ENCODE measurements around the gene VAV3.

Gene VAV3

DNA sequence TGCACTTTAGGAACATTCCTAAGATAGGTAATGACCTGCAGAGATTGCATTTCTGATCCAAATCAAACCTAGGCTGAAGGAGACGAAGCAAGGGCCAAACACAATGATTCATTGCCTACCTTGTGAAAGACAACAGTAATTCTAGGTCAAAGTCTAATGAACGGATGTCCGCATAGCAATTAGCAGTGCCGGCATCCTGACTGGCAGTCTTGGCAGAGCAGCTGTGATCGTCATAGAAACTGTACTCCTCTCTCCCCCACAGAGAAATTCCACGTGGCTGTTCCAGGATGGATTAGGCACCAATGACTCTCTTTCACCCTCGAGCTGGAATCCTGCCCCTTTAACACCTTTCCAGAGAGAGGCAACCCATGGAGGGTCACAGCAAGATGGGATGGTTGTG lies 28.9 kb upstream of the VAV3 start:
- WGBS, 2 experiments (ENCODE audit: insufficient coverage in 2 of 2) = 73 to 81% methylated on average over 3 to 6 of the region's 7 CpGs
- H3K4me1 ChIP-seq (ENCODE audit: control insufficient read depth, insufficient read depth, low read length, poor library complexity, severe bottlenecking) = peaks cover 9% of the 10 kb centered on the region
- no peak overlapping the region for H3K4me3 ChIP-seq (ENCODE audit: extremely low read depth, insufficient read depth, low read length, poor library complexity, severe bottlenecking)
- no peaks in the 10 kb centered on the region for H3K36me3 ChIP-seq (ENCODE audit: control insufficient read depth, insufficient read depth, low read length)
- no peak overlapping the region for H3K27ac ChIP-seq (ENCODE audit: low read depth, low read length, severe bottlenecking)
- no peaks in the 10 kb centered on the region for H3K9me3 ChIP-seq (ENCODE audit: control insufficient read depth, low read length)

GRCh38 chr1:107992347-107992746 lies 27.4 kb upstream of the VAV3 start:
- no peaks in the 10 kb centered on the region for H3K36me3 ChIP-seq (ENCODE audit: control insufficient read depth, insufficient read depth, low read length)
- WGBS, 2 experiments (ENCODE audit: insufficient coverage in 2 of 2) = 89 to 100% methylated on average over 2 to 3 of the region's 3 CpGs
- no peaks in the 10 kb centered on the region for H3K9me3 ChIP-seq (ENCODE audit: control insufficient read depth, low read length)
- H3K27ac ChIP-seq (ENCODE audit: low read depth, low read length, severe bottlenecking) = no peak overlapping the region
- H3K4me1 ChIP-seq (ENCODE audit: control insufficient read depth, insufficient read depth, low read length, poor library complexity, severe bottlenecking) = peaks cover 9% of the 10 kb centered on the region
- no peak overlapping the region for H3K4me3 ChIP-seq (ENCODE audit: extremely low read depth, insufficient read depth, low read length, poor library complexity, severe bottlenecking)

- no peaks in the 10 kb centered on the region for H3K36me3 ChIP-seq (ENCODE audit: control insufficient read depth, insufficient read depth, low read length)
- H3K27ac ChIP-seq (ENCODE audit: low read depth, low read length, severe bottlenecking) = no peak overlapping the region
- no peaks in the 10 kb centered on the region for H3K9me3 ChIP-seq (ENCODE audit: control insufficient read depth, low read length)
- H3K4me1 ChIP-seq (ENCODE audit: control insufficient read depth, insufficient read depth, low read length, poor library complexity, severe bottlenecking) = peaks cover 9% of the 10 kb centered on the region
- no peak overlapping the region for H3K4me3 ChIP-seq (ENCODE audit: extremely low read depth, insufficient read depth, low read length, poor library complexity, severe bottlenecking)
- WGBS, 2 experiments (ENCODE audit: insufficient coverage in 2 of 2) = 96 to 100% methylated on average over 5 to 7 of the region's 8 CpGs
These were observed 26.5 kb upstream of the VAV3 start for GRCh38 chr1:107991371-107992066.

GRCh38 chr1:107990606-107991005 lies 25.6 kb upstream of the VAV3 start:
- Histone ChIP-seq H3K36me3 (ENCODE audit: control insufficient read depth, insufficient read depth, low read length) (no peaks in the 10 kb centered on the region), H3K4me3 (ENCODE audit: extremely low read depth, insufficient read depth, low read length, poor library complexity, severe bottlenecking) (no peak overlapping the region), H3K4me1 (ENCODE audit: control insufficient read depth, insufficient read depth, low read length, poor library complexity, severe bottlenecking) (peaks cover 9% of the 10 kb centered on the region), H3K9me3 (ENCODE audit: control insufficient read depth, low read length) (no peaks in the 10 kb centered on the region), H3K27ac (ENCODE audit: low read depth, low read length, severe bottlenecking) (no peak overlapping the region)
- 92 to 100% methylated on average over 4 to 5 of the region's 5 CpGs for WGBS, 2 experiments (ENCODE audit: insufficient coverage in 2 of 2)

DNA sequence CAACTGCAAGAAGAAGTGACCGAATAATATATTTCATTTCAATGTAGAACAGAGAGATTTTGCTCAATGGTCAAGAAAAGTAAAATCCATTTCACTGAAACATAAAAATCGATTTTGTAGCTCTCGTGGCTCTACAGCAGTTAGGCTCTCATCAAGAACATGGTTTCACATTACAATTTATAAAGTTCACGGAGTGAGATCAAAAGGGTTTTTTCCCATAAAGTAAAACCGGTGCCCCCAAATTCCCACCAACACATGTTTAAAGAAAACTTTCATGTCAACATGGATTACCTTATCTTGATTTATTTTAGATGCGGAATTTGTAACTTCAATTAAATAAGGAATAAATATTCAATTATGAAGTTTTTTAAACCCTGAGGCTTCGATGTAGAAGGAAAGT lies 16.3 kb upstream of the VAV3 start:
- H3K4me3 ChIP-seq (ENCODE audit: extremely low read depth, insufficient read depth, low read length, poor library complexity, severe bottlenecking) = no peak overlapping the region
- WGBS, 2 experiments (ENCODE audit: insufficient coverage in 2 of 2) = 100% methylated on average over 1 of the region's 7 CpGs
- no peaks in the 10 kb centered on the region for H3K9me3 ChIP-seq (ENCODE audit: control insufficient read depth, low read length)
- no peak overlapping the region for H3K27ac ChIP-seq (ENCODE audit: low read depth, low read length, severe bottlenecking)
- no peaks in the 10 kb centered on the region for H3K36me3 ChIP-seq (ENCODE audit: control insufficient read depth, insufficient read depth, low read length)
- no peaks in the 10 kb centered on the region for H3K4me1 ChIP-seq (ENCODE audit: control insufficient read depth, insufficient read depth, low read length, poor library complexity, severe bottlenecking)

DNA sequence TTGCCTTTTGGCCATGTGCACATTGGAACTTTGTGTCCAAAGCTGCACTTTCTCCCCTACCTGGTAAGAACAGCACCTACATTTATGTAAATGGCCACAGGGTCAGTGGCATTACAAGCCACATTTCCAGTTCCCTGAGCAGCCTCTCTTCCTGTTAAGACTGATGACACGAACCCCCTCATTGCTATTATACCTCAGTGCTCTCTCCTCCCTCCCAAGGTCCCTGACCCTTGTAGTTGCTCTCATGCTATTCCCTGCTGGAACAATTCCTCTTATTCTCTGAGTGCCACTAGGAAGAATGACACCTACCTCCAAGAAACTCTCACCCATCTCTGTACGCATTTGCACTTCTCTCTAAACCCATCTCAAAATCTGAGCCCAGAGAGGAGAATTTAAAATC lies 14.9 kb upstream of the VAV3 start:
- no CpG with 5 or more reads among the region's 2 CpGs for WGBS, 2 experiments (ENCODE audit: insufficient coverage in 2 of 2)

DNA sequence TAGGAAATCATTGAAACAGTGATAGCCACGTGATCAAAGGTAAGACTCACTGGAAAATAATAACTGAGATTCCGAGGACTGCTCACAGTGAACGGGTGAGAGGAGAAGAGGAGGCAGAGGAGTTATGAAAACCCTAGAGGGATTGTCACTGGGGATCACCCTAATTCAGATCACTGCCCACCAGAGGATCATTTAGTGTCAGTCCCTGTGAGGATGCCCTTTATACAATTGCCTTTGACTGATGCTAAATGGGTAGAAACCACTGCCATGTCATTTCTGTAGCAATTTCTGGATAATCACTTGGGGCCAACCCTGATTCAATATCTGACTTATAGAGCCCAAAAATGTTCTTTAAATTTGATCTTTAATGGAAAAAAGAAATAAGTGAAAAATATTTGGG lies 14.1 kb upstream of the VAV3 start:
- H3K9me3 ChIP-seq (ENCODE audit: control insufficient read depth, low read length) = no peaks in the 10 kb centered on the region
- H3K4me1 ChIP-seq (ENCODE audit: control insufficient read depth, insufficient read depth, low read length, poor library complexity, severe bottlenecking) = no peaks in the 10 kb centered on the region
- H3K36me3 ChIP-seq (ENCODE audit: control insufficient read depth, insufficient read depth, low read length) = no peaks in the 10 kb centered on the region
- H3K4me3 ChIP-seq (ENCODE audit: extremely low read depth, insufficient read depth, low read length, poor library complexity, severe bottlenecking) = no peak overlapping the region
- WGBS, 2 experiments (ENCODE audit: insufficient coverage in 2 of 2) = 85 to 92% methylated on average over 3 of the region's 3 CpGs
- no peak overlapping the region for H3K27ac ChIP-seq (ENCODE audit: low read depth, low read length, severe bottlenecking)

More for the DNA sequence above, 14.9 kb upstream of the VAV3 start:
- Histone ChIP-seq H3K27ac (ENCODE audit: low read depth, low read length, severe bottlenecking) (no peak overlapping the region), H3K9me3 (ENCODE audit: control insufficient read depth, low read length) (no peaks in the 10 kb centered on the region), H3K36me3 (ENCODE audit: control insufficient read depth, insufficient read depth, low read length) (no peaks in the 10 kb centered on the region), H3K4me1 (ENCODE audit: control insufficient read depth, insufficient read depth, low read length, poor library complexity, severe bottlenecking) (no peaks in the 10 kb centered on the region), H3K4me3 (ENCODE audit: extremely low read depth, insufficient read depth, low read length, poor library complexity, severe bottlenecking) (no peak overlapping the region)

DNA sequence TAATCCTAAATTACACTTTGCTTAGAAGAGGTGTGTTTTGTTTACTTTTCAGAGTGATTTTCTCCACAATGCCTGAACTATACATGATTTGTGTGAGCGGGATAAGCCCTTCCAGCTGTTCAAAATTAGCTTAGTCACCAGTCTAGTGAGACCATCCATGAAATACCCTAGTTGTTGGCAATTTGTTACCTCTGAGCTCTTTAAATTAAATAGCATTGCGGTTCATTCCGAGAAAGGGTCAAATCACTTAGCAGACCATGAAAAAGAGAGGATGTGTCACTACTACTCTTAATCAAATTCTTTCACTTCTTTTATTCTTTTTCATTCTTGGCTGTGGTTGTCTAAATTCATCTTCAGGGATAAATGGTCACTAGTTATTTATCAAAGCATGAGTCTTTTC lies 11.9 kb upstream of the VAV3 start:
- no peaks in the 10 kb centered on the region for H3K4me1 ChIP-seq (ENCODE audit: control insufficient read depth, insufficient read depth, low read length, poor library complexity, severe bottlenecking)
- 93% methylated on average over 2 to 3 of the region's 3 CpGs for WGBS, 2 experiments (ENCODE audit: insufficient coverage in 2 of 2)
- H3K4me3 ChIP-seq (ENCODE audit: extremely low read depth, insufficient read depth, low read length, poor library complexity, severe bottlenecking) = no peak overlapping the region
- no peaks in the 10 kb centered on the region for H3K36me3 ChIP-seq (ENCODE audit: control insufficient read depth, insufficient read depth, low read length)
- H3K9me3 ChIP-seq (ENCODE audit: control insufficient read depth, low read length) = no peaks in the 10 kb centered on the region
- no peak overlapping the region for H3K27ac ChIP-seq (ENCODE audit: low read depth, low read length, severe bottlenecking)

DNA sequence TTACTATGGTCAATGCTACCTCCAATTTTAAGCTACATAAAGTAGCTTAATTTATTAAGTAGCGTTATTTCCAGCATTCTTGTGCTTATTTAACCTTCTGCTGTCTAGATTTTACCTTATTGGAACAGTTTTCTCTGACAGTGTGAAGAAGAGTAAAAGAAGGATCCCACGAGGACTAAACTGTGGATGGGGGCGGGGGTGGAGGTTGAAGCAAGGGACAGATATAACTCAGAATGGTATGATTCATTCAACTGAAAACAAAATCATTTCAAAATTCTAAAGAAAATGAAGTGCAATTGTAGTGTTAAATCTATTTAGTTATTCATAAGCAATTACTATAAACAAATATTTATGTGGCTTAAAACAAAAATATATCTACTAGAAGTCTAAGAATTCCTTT lies 11.5 kb upstream of the VAV3 start:
- H3K4me3 ChIP-seq (ENCODE audit: extremely low read depth, insufficient read depth, low read length, poor library complexity, severe bottlenecking) = no peak overlapping the region
- no peak overlapping the region for H3K27ac ChIP-seq (ENCODE audit: low read depth, low read length, severe bottlenecking)
- no peaks in the 10 kb centered on the region for H3K36me3 ChIP-seq (ENCODE audit: control insufficient read depth, insufficient read depth, low read length)
- H3K4me1 ChIP-seq (ENCODE audit: control insufficient read depth, insufficient read depth, low read length, poor library complexity, severe bottlenecking) = no peaks in the 10 kb centered on the region
- H3K9me3 ChIP-seq (ENCODE audit: control insufficient read depth, low read length) = no peaks in the 10 kb centered on the region
- no CpG with 5 or more reads among the region's 3 CpGs for WGBS, 2 experiments (ENCODE audit: insufficient coverage in 2 of 2)

- no peak overlapping the region for H3K4me3 ChIP-seq (ENCODE audit: extremely low read depth, insufficient read depth, low read length, poor library complexity, severe bottlenecking)
- H3K4me1 ChIP-seq (ENCODE audit: control insufficient read depth, insufficient read depth, low read length, poor library complexity, severe bottlenecking) = no peaks in the 10 kb centered on the region
- no peaks in the 10 kb centered on the region for H3K36me3 ChIP-seq (ENCODE audit: control insufficient read depth, insufficient read depth, low read length)
- H3K27ac ChIP-seq (ENCODE audit: low read depth, low read length, severe bottlenecking) = no peak overlapping the region
- no peaks in the 10 kb centered on the region for H3K9me3 ChIP-seq (ENCODE audit: control insufficient read depth, low read length)
- whole genome bisulfite sequencing, 2 experiments (ENCODE audit: insufficient coverage in 2 of 2) = 96% methylated on average over 3 to 4 of the region's 4 CpGs
These were observed 10.9 kb upstream of the VAV3 start for GRCh38 chr1:107975851-107976250.

- Histone ChIP-seq H3K36me3 (ENCODE audit: control insufficient read depth, insufficient read depth, low read length) (no peaks in the 10 kb centered on the region), H3K4me1 (ENCODE audit: control insufficient read depth, insufficient read depth, low read length, poor library complexity, severe bottlenecking) (no peaks in the 10 kb centered on the region), H3K27ac (ENCODE audit: low read depth, low read length, severe bottlenecking) (no peak overlapping the region), H3K4me3 (ENCODE audit: extremely low read depth, insufficient read depth, low read length, poor library complexity, severe bottlenecking) (no peak overlapping the region), H3K9me3 (ENCODE audit: control insufficient read depth, low read length) (no peaks in the 10 kb centered on the region)
- WGBS, 2 experiments (ENCODE audit: insufficient coverage in 2 of 2) = no CpG with 5 or more reads among the region's 2 CpGs
These were observed 9.1 kb upstream of the VAV3 start for GRCh38 chr1:107974090-107974489.

Measured in mesodermal cell (in vitro differentiated cells).